ENCODE results near the gene FBXW8. TPM values are rescaled to one million over a fixed set of nuclear protein-coding genes. Genes with fewer than 3 reads are reported as not detected.

Gene FBXW8
- total RNA-seq, 4 donors from 2014 or later = 4.2 to 5.6 (median 4.7) TPM

DNA sequence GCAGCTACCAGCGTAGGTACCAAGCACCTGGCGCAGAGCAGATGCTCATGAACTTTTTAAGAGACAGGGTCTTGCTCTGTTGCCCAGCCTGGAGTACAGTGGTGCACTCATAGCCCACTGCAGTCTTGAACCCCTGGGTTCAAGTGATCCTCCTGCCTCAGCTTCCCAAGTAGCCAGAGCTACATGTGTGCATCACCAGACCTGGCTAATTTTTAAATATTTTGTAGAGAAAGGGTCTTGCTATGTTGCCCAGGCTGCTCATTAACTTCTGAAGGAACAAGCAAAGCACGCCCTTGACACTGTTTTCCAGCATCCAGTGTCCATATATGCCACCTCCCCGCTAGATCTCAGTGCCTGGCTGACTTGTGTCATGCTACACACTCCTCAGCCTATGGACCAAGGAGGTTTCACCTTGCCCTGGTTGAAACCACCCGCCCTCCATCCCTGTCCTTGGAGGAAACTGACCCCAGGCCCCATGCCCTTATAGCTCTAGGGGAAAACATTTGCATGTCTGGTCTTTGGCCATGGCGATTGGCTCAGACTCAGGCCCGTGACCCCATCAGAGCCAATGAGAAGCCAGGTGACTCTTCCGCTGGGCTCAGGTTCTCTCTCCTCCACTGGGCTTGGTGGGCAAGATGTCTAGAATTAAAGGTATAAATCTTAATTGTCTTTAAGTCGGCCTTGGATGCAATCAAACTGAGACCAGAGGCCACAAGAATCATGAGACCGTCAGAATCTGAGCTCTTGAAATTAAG lies 162.2 kb downstream of the FBXW8 start:
- Histone ChIP-seq H3K27ac (peak overlapping the region in 3 of 4 donors; percentile 21 to 43 (median 36)), H3K4me3 (no peak overlapping the region), H3K36me3 (no peaks in the 10 kb centered on the region), H3K27me3 (peaks cover 0 to 4% (median 0%) of the 10 kb centered on the region in 3 donors), H3K9me3 (no peaks in the 10 kb centered on the region), H3K4me1 (no peaks in the 10 kb centered on the region)
- ATAC-seq (no peak), DNase-seq (no peak)
- in situ Hi-C loops (cut with MboI; ENCODE audit: low sequenced_read_pairs in 4 of 4) = no loop called here
- intact Hi-C loops (cut with DNase I; ENCODE audit: low total_unique reads) = no loop called here
- TF ChIP-seq POLR2A (IDR thresholded peaks at IDR 0.05) = no peak
- TF ChIP-seq, protein P1, sequence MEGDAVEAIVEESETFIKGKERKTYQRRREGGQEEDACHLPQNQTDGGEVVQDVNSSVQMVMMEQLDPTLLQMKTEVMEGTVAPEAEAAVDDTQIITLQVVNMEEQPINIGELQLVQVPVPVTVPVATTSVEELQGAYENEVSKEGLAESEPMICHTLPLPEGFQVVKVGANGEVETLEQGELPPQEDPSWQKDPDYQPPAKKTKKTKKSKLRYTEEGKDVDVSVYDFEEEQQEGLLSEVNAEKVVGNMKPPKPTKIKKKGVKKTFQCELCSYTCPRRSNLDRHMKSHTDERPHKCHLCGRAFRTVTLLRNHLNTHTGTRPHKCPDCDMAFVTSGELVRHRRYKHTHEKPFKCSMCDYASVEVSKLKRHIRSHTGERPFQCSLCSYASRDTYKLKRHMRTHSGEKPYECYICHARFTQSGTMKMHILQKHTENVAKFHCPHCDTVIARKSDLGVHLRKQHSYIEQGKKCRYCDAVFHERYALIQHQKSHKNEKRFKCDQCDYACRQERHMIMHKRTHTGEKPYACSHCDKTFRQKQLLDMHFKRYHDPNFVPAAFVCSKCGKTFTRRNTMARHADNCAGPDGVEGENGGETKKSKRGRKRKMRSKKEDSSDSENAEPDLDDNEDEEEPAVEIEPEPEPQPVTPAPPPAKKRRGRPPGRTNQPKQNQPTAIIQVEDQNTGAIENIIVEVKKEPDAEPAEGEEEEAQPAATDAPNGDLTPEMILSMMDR (IDR thresholded peaks at IDR 0.05 in 4 of 5, conservative IDR thresholded peaks at IDR 0.05 in 1 of 5) = no peak

GRCh38 chr12:117073611-117074010 lies 162.9 kb downstream of the FBXW8 start:
- Histone ChIP-seq H3K36me3 (no peaks in the 10 kb centered on the region), H3K27me3 (peaks cover 0 to 4% (median 0%) of the 10 kb centered on the region in 3 donors), H3K27ac (peak overlapping the region in 2 of 4 donors; percentile 28 to 55), H3K9me3 (no peaks in the 10 kb centered on the region), H3K4me1 (no peaks in the 10 kb centered on the region), H3K4me3 (no peak overlapping the region)
- no peak for TF ChIP-seq POLR2A (IDR thresholded peaks at IDR 0.05)
- TF ChIP-seq, protein P1 (IDR thresholded peaks at IDR 0.05 in 4 of 5, conservative IDR thresholded peaks at IDR 0.05 in 1 of 5) = no peak
- ATAC-seq (peak; percentile 44 to 52), DNase-seq (no peak)
- in situ Hi-C loops (cut with MboI; ENCODE audit: low sequenced_read_pairs in 4 of 4) (no loop called here), intact Hi-C loops (cut with DNase I; ENCODE audit: low total_unique reads) (no loop called here)

- Histone ChIP-seq H3K4me3 (no peak overlapping the region), H3K4me1 (no peaks in the 10 kb centered on the region), H3K9me3 (no peaks in the 10 kb centered on the region), H3K27me3 (peaks cover 0 to 4% (median 0%) of the 10 kb centered on the region in 3 donors), H3K36me3 (no peaks in the 10 kb centered on the region), H3K27ac (peak overlapping the region in 3 of 4 donors; percentile 10 to 14 (median 12))
- in situ Hi-C loops (cut with MboI; ENCODE audit: low sequenced_read_pairs in 4 of 4) = no loop called here
- TF ChIP-seq, protein P1 (IDR thresholded peaks at IDR 0.05 in 4 of 5, conservative IDR thresholded peaks at IDR 0.05 in 1 of 5) = no peak
- TF ChIP-seq POLR2A (IDR thresholded peaks at IDR 0.05) = no peak
- intact Hi-C loops (cut with DNase I; ENCODE audit: low total_unique reads) = no loop called here
- no peak for ATAC-seq
- DNase-seq = no peak
Observed at GRCh38 chr12:117076410-117077372, 165.9 kb downstream of the FBXW8 start.

DNA sequence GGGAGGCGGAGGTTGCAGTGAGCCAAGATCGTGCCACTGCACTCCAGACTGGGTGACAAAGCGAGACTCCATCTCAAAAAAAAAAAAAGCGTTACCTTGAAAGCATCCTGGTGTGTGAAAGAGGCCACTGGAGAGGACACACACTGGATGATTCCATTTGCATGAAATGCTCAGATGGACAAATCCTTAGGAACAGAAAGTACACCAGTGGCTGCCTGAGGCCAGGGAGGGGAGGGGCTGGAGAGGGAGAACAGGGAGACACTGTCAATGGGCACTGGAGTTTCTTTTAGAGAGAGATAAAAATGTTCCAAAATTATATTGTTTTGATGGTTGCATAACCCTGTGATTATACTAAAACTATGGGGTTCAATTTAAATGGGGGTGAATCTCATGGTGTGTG lies 168.7 kb downstream of the FBXW8 start:
- Histone ChIP-seq H3K27me3 (peaks cover 0 to 4% (median 0%) of the 10 kb centered on the region in 3 donors), H3K4me1 (no peaks in the 10 kb centered on the region), H3K36me3 (no peaks in the 10 kb centered on the region), H3K9me3 (no peaks in the 10 kb centered on the region), H3K4me3 (no peak overlapping the region), H3K27ac (no peak overlapping the region)
- ATAC-seq (no peak), DNase-seq (no peak)
- intact Hi-C loops (cut with DNase I; ENCODE audit: low total_unique reads) (no loop called here), in situ Hi-C loops (cut with MboI; ENCODE audit: low sequenced_read_pairs in 4 of 4) (no loop called here)
- TF ChIP-seq, protein P1 (IDR thresholded peaks at IDR 0.05 in 4 of 5, conservative IDR thresholded peaks at IDR 0.05 in 1 of 5) = no peak
- TF ChIP-seq POLR2A (IDR thresholded peaks at IDR 0.05) = no peak
